Activated naive CD4-positive, alpha-beta T cell treated with anti-CD3 and anti-CD28 coated beads, Interleukin-2, amount 50 U/mL, for 72 hours (primary cell): Measurements from ENCODE around the gene HBQ1. TPM values are rescaled to one million over a fixed set of nuclear protein-coding genes. Genes with fewer than 3 reads are reported as not detected.
A peak's percentile ranks its signal among the peaks of the same experiment; 100 is the strongest.
"Not testable (repeated sequence)": the region's sequence is repeated elsewhere in the genome, so short reads cannot be mapped to it uniquely, and the experiment has no call there.

ENCODE experiments used
- ATAC-seq, 2 donors: fragments of 150-1000 bp; cut with Tn5 transposase; 2 replicates each; pipeline ENCODE4 v1.10.0; 2021; ENCODE audit warnings: mild to moderate bottlenecking in 2 of 2, moderate library complexity in 2 of 2
- DNase-seq, 2 donors: peaks; one replicate each; pipeline ENCODE4 v3.0.0; 2021 to 2022; ENCODE audit warnings: low spot score in 2 of 2
- H3K27ac Mint-ChIP-seq, 2 donors: one replicate each; pipeline ENCODE4 v1.8.0; 2022; ENCODE audit warnings: mild to moderate bottlenecking in 2 of 2, mixed read lengths in 2 of 2
- H3K36me3 Mint-ChIP-seq, 2 donors: one replicate each; pipeline ENCODE4 v1.8.0; 2022; ENCODE audit warnings: mixed read lengths in 2 of 2
- H3K9me3 Mint-ChIP-seq, 2 donors: one replicate each; pipeline ENCODE4 v1.8.0; 2022; ENCODE audit warnings: mixed read lengths in 2 of 2
- total RNA-seq, 2 donors: library from RNA; stranded (reverse); gene quantifications; one replicate each; pipeline ENCODE4 v1.2.3, GENCODE V29; 2022

Gene HBQ1
- total RNA-seq, 2 donors from 2014 or later: 2.1 TPM; not detected in 1

DNA sequence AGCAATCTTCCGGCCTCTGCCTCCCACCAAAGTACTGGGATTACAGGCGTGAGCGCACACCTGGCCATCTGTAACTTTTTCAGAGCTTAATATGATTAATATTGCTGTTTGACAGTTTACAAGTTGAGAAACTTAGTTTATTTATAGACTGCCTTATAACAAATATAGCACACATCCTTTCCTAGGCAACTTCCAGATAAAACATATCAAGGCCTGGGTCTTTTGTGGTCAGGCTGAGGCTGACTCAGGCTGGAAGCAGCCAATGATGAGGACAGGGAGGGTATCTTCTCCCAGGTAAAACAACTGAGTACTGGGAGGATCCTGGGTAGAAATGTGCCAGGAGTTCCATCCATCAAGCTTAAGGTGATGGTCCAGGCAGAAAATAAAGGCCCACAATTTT lies 32.7 kb downstream of the HBQ1 start:
- H3K36me3 Mint-ChIP-seq: peaks cover 3 to 6% of the 10 kb centered on the region in 2 donors
- DNase-seq (no peak), ATAC-seq (no peak)
- H3K27ac Mint-ChIP-seq: peak overlapping the region in 1 of 2 donors; percentile 68
- H3K9me3 Mint-ChIP-seq: no peaks in the 10 kb centered on the region

DNA sequence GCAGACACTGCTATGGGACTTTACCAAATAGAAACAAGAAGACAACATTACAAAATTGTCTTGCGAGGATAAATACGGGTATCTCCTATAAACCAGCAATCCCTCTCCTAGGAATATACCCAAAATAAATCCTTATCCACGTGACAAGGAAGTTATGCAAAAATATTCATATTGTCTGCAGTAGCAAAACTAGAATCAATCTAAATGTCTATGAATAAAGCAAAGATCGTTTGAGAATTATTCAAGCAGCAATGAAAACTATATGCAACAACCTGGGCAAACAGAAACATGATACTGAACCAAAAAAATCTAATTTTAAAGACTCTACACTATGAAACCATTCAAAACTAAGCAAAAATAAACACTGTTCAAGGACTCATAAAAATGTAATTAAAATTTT lies 39.8 kb downstream of the HBQ1 start:
- no peaks in the 10 kb centered on the region for H3K36me3 Mint-ChIP-seq
- H3K27ac Mint-ChIP-seq: peak overlapping the region in 1 of 2 donors; percentile 47
- DNase-seq (no peak), ATAC-seq (no peak)
- no peaks in the 10 kb centered on the region for H3K9me3 Mint-ChIP-seq

DNA sequence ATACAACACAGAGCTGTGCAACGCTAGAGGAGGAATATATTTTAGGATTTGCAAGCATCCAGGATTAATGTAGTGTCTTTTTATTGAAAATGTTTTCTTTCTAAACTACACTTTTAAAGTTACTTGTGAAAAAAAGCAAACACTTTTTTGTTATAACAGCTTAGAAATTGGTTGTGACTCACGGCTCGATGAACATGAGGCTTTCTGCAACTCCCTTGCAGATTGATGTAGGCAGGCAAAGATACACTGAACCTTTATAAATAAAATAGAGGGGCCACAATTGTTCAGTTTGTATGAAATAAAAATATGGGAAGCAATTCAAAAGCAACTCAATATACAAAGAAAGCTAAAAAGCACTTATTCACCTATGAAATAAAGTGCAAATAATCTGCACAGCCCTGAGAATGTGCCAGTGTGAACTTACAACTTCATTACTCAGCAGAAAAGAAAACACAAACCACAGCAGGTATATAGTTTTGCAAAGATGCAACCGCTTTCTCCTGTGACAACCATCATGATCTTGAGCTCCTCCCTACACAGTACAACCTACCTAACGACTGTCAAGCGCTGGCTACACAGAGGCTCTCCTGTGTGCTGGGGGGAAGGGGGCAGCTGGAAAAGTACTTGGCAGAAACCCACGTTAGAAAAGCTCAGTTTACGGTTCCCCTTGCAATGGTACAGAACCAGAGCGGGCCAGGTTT lies 48.0 kb downstream of the HBQ1 start:
- Mint-ChIP-seq H3K9me3 (no peaks in the 10 kb centered on the region), H3K36me3 (peaks cover 8 to 12% of the 10 kb centered on the region in 2 donors), H3K27ac (peak overlapping the region; percentile 93 to 94)
- no peak for DNase-seq
- peak; percentile 21 to 31 for ATAC-seq

DNA sequence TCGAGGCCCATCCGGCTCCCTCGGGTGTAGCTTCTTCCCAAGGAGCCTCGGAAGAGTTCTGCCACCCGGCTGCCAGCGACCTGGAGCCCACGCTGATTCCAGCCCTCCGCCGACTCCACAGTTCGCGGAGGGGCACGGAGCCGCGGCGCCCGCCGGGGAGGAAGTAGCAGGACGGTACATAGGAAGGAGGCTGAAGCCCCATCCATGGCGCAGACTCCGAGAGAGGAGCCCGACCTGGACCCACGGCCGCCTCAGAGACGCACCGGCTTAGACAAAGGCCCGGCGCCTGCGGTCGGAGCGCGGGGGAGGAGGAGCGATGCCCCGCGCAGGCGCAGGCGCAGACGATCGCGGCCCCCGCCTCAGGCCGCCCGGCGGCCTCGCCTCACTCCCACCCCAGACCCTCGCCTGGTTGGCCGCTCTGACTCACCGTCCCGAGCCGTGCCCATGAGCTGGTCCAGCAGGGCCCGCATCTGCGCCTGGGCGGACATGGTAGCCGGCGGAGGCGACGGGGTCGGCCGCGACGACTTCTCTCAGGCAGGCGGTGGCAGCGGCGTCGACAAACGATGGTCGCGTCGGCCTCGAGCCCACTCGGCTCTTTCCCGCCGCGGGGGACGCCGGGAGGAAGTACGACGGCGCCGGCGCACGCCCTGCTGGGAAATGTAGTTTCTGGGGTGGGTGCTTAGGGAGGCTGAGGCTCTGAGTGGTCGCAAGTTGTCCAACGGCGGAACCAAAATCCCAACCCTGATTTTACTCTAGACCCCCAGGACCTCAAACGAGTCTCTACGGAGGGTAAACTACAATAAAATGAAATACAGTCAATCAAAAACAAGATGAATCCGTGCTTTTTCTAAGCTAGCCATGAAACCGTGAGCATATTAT lies 48.8 kb downstream of the HBQ1 start, which contains the start of gene LUC7L:
Gene LUC7L, minus strand, starts transcription at position 598 of the 879 bp plus-strand sequence. Its CDS starts 110 bp downstream, at position 488.
- H3K27ac Mint-ChIP-seq: peak within 1 kb of the TSS; percentile 93 to 94
- peak; percentile 90 to 95 for ATAC-seq

DNA sequence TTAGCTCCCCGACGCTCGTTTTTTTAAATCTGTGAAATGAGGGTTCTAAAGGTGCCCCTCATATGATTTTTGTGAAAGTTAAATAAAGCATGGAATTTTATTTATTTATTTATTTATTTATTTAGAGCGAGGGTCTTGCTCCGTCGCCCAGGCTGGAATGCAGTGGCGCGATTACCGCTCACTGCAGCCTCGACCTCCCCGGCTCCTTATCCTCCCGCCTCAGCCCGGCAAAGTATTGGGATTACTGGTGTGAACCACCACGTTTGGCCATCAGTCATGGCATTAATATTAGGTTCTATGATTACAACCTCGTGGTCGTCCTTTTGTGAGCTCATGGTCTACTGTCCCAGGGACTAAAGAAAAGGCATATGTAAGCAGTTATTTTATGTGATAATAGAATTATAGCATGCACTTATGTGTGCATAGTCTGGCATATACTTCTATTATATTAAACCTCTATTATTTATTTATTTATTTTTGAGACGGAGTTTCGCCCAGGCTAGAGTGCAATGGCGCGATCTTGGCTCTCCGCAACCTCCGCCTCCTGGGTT lies 49.5 kb downstream of the HBQ1 start:
- Mint-ChIP-seq H3K27ac (peak overlapping the region in 1 of 2 donors; percentile 93), H3K36me3 (peaks cover 8 to 12% of the 10 kb centered on the region in 2 donors), H3K9me3 (no peaks in the 10 kb centered on the region)
- DNase-seq (no peak), ATAC-seq (no peak)

More for the DNA sequence above, 48.8 kb downstream of the HBQ1 start, which contains the start of gene LUC7L:
- H3K9me3 Mint-ChIP-seq: no peaks in the 10 kb centered on the region
- peaks cover 8 to 12% of the 10 kb centered on the region in 2 donors for H3K36me3 Mint-ChIP-seq
- peak; percentile 88 to 90 for DNase-seq

DNA sequence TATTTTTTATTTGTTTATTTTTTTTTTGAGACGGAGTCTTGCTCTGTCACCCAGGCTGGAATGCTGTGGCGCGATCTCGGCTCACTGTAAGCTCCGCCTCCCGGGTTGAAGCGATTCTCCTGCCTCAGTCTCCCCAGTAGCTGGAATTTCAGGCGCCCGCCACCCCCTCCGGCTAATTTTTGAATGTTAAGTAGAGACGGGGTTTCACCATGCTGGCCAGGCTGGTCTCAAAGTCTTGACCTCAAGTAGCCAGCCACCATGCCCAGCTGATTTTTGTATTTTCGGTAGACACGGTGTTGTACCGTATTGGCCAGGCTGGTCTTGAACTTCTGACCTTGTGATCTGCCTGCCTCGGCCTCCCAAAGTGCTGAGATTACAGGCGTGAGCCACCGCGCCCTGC lies 50.1 kb downstream of the HBQ1 start:
- H3K27ac Mint-ChIP-seq, DNase-seq, H3K9me3 Mint-ChIP-seq, ATAC-seq: not testable (repeated sequence)
- H3K36me3 Mint-ChIP-seq: peaks cover 12 to 13% of the 10 kb centered on the region in 2 donors

Other genes starting within 250 kb of the HBQ1 start
- 10 to 100 TPM; 40.6 to 44.3 TPM for gene POLR3K, start 126.9 kb upstream of the HBQ1 start, total RNA-seq
- gene SNRNP25, start 126.6 kb upstream of the HBQ1 start, total RNA-seq: 10 to 100 TPM; 47.6 to 53.4 TPM
- gene RHBDF1, start 107.8 kb upstream of the HBQ1 start, total RNA-seq: under 1 TPM; 0.23 to 0.47 TPM
- 10 to 100 TPM; 32.6 to 65.6 TPM for gene MPG, start 102.2 kb upstream of the HBQ1 start, total RNA-seq
- gene NPRL3, start 41.8 kb upstream of the HBQ1 start, total RNA-seq: 10 to 100 TPM; 27.4 to 51.3 TPM
- gene HBZ, start 27.8 kb upstream of the HBQ1 start, total RNA-seq: not detected
- gene HBM, start 14.5 kb upstream of the HBQ1 start, total RNA-seq: not detected
- not detected for gene HBA2, start 7.6 kb upstream of the HBQ1 start, total RNA-seq
- not detected for gene HBA1, start 3.8 kb upstream of the HBQ1 start, total RNA-seq
- gene LUC7L, start 49.0 kb downstream of the HBQ1 start, total RNA-seq: 10 to 100 TPM; 66.1 to 88.3 TPM
- gene FAM234A, start 54.4 kb downstream of the HBQ1 start, total RNA-seq: 10 to 100 TPM in 1 of 2 donors, 1 to 10 TPM in 1; 3.8 to 11.5 TPM
- under 1 TPM in 1 of 2 donors, not detected in 1; 0.14 TPM for gene RGS11, start 95.5 kb downstream of the HBQ1 start, total RNA-seq
- gene ARHGDIG, start 100.1 kb downstream of the HBQ1 start, total RNA-seq: not detected
- gene PDIA2, start 102.7 kb downstream of the HBQ1 start, total RNA-seq: not detected
- gene AXIN1, start 172.3 kb downstream of the HBQ1 start, total RNA-seq: 10 to 100 TPM; 21.4 to 22.8 TPM
- 10 to 100 TPM; 77.9 to 97.7 TPM for gene MRPL28, start 190.1 kb downstream of the HBQ1 start, total RNA-seq
- 10 to 100 TPM; 18.5 to 46.1 TPM for gene PGAP6, start 201.5 kb downstream of the HBQ1 start, total RNA-seq
- 10 to 100 TPM; 15.6 to 58.4 TPM for gene NME4, start 216.7 kb downstream of the HBQ1 start, total RNA-seq
- 10 to 100 TPM; 12.6 to 14.6 TPM for gene DECR2, start 221.4 kb downstream of the HBQ1 start, total RNA-seq
- 10 to 100 TPM; 18.6 to 32.0 TPM for gene RAB11FIP3, start 245.2 kb downstream of the HBQ1 start, total RNA-seq